TTC549 (cell line): ENCODE results near the gene EYA4.

ENCODE experiments used
- FAIRE-seq: peaks from 2 replicates; lab custom pipeline; 2012; peaks lifted over from hg19 to GRCh38; lab: Jason Lieb, UNC

Gene EYA4, protein sequence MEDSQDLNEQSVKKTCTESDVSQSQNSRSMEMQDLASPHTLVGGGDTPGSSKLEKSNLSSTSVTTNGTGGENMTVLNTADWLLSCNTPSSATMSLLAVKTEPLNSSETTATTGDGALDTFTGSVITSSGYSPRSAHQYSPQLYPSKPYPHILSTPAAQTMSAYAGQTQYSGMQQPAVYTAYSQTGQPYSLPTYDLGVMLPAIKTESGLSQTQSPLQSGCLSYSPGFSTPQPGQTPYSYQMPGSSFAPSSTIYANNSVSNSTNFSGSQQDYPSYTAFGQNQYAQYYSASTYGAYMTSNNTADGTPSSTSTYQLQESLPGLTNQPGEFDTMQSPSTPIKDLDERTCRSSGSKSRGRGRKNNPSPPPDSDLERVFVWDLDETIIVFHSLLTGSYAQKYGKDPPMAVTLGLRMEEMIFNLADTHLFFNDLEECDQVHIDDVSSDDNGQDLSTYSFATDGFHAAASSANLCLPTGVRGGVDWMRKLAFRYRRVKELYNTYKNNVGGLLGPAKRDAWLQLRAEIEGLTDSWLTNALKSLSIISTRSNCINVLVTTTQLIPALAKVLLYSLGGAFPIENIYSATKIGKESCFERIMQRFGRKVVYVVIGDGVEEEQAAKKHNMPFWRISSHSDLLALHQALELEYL

DNA sequence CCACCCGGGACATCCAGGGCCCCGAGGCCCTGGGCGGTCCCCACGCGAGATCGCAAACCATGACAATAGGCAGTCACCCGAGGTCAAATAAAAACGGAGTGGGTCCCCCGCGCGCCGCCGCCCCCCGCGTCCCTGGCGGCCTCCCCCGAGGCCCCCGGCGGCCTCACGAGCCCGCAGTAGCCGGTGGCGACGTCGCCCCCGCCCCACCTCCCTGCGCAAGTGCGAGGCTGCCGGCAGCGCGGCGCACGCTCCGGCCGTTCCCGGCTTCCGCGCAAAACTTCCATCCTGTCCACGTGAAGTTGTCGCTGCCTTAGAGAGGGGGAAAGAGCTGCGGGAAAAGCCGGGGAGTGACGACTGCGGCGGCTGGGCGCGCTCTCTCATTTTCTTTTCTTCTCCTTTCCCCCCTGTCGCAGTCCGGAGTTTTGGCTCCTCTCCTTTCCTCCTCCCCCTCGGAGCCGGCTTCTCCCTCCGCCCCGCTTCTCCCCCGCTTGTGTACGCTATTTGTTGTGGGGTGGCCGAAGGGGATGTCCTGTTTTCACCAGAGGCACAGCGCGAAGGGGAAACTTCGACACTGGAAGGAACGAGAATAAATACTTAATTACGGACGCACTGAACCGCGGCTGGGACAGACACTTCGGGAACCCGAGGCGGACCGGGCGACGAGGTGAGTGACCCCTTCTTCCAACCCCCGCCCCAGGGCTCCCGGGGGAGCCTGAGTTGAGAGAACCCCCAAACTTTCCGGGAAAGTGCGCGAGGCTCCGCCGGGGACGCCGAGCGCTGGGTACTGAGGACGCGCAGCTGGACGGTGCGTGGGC is at the start of gene EYA4:
Gene EYA4, plus strand, starts transcription at position 272 of the 815 bp plus-strand sequence. CDS start 33,424 bp downstream, outside the sequence.
- no peak for FAIRE-seq

GRCh38 chr6:133193396-133193795 is 47.8 kb upstream of the EYA4 start:
- no peak for FAIRE-seq

DNA sequence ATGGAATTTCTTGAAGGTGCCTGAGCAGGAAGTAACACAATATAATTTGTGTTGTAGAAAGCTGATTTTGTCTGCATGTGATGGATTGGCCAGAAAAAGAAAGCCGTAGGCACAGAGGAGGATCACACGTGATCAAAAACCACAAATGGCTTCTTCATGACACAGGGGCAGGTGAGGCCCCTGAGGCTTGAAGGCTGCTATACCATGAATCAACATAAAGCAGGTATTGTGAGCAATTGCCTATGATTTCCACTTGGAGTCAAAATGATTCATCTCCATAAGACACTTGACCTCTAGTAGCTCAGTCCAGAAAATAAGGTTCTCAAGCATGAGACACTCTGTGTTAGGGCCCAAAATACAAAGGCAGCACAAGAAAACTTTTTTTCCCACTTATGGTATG is 42.4 kb upstream of the EYA4 start:
- no peak for FAIRE-seq

DNA sequence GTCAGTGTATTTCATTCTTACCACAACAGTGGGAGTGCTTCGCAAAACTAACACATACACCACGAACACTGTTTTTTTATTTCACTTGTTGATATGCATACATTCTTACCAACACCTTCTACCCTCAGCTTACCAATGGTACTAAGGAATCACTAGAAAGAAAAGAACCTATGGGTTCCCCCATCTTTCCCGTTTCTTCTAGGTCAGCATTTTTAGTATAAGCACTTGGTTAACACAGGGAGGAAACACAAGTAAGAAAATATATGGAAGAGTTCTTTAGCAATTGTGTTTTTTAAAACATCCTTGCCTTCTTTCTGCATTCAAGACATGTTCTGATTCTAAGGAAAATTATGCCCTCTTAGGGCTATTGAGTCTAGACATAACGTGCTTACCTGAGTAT is 39.9 kb upstream of the EYA4 start:
- no peak for FAIRE-seq

DNA sequence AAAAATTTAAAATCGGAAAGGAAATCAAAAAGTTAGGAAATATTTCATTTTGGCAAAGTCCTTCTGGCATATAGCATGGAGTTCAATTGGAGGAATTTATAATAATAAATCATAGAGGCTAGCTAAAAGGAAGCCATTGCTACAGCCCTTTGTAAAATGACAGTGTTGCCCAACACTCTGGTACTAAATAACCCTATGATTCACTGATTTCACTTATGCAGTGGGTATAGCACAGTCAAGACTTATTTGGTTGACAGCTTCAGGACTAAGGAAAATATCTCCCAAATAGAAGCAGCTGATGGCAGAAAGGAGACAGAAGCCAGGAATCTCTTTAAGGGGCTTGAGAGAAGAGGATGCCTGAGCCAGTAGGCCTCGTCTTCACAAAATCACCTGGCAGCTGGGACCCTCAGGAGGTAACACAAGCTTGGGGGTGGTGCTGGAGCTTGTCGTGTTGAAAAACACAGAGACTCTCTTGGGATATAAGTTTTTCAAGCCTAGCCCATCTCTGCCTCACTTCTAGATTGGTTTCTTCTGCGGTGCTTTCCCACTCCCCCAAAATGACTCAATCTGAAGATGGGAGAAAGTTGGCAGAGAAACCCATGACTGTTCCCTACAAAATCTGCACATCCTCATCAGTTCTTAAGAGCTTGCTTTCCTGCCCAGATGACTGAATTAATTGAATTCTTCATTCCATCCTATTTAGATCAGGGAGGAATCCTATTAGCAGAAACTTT is 38.4 kb upstream of the EYA4 start:
- FAIRE-seq = no peak

DNA sequence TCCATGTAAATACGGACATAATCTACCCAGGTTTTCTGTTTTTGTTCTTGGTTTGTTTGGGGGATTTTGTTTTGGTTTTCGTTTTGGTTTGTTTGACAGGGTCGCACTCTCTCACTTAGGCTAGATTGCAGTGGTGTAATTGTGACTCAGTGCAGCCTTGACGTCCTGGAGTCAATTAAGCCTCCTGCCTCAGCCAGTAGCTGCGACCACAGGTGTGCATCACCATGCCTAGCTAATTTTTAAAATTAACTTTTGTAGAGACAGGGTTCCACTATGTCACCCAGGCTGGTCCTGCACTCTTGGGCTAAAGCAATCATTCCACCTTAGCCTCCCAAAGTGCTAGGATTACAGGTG is 37.8 kb upstream of the EYA4 start:
- no peak for FAIRE-seq

GRCh38 chr6:133205304-133205703 is 35.9 kb upstream of the EYA4 start:
- FAIRE-seq = no peak

DNA sequence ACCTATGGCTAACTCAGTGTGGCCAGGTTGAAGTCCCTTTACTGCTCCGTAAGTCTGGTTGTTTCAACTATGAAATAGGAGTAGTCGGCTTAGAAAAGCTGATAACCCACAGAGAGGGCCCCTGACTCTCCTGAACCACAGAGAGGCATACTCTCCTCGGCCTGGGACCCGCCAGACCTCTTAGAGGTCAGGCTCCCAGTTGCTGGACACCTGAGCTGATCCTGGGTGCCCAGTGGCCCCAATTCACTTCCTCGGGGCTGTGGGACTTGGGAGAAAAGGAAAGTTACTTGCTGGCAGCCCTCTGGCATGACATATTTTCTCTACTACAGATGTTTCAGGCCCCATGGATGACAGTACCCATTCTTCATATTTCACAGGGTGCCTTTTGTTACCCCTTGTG is 34.2 kb upstream of the EYA4 start:
- FAIRE-seq = no peak

DNA sequence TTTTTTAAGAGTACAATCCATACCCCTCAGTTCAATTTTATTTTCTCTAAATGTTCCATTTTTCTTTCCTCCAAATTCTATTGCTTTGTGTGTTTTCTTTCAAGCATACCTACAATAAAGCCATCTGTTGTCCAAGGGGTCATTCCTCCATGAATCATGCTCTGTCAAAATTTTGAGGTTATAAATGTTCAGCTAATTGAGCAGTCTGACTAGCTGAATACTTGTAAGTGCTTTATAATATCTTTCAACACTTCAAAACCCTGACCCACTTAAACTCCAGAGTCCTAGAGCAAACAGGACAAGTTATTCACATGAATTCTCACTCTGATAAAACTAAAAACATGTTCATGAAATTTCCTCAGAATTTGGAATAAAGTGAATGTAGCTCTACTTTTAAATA is 33.4 kb upstream of the EYA4 start:
- FAIRE-seq = no peak

DNA sequence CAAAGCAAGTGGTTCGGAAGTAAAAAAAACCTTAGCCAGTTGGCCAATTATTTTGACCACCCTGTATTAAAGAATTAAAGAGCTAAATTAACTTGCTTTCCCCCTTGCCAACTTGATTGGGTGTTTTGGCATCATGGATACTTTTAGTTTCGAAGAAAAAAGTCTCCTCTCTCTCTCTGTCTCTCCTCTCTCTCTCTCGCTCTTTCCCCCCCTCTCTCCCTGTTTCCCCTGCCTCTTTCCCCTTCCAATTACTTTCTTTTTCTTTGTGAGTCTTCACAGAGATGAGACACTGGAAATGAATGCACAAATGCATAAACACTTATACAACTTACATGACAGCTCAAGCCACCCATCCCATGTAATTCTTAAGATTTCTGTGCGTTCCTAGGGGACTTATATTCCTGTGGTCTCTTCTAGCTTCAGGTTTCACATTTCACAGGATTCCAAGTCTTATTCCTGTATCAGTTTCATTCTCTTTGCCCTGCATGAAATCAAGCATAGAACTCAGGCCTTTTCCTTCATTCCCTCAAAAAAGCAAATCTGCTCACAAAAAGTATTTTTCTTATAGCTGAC is 32.9 kb upstream of the EYA4 start:
- FAIRE-seq = no peak

GRCh38 chr6:133214267-133214666 is 26.9 kb upstream of the EYA4 start:
- no peak for FAIRE-seq

DNA sequence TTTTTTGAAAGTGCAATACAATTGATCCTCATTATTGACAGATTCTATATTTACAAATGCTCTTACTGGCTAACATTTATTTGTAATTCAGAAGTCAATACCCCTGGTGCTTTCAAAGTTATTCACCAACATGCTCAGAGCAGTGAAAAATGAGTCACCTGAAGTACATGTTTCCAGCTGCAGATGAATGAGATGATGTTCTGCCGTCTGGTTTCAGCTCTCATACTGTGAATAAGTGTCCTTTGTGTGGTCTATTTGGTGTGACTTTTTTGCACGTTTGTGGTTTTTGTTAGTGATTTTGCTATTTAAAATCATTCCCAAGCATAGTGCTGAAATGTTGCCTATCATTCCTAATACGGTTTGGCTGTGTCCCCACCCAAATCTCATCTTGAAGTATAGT is 22.3 kb upstream of the EYA4 start:
- no peak for FAIRE-seq

DNA sequence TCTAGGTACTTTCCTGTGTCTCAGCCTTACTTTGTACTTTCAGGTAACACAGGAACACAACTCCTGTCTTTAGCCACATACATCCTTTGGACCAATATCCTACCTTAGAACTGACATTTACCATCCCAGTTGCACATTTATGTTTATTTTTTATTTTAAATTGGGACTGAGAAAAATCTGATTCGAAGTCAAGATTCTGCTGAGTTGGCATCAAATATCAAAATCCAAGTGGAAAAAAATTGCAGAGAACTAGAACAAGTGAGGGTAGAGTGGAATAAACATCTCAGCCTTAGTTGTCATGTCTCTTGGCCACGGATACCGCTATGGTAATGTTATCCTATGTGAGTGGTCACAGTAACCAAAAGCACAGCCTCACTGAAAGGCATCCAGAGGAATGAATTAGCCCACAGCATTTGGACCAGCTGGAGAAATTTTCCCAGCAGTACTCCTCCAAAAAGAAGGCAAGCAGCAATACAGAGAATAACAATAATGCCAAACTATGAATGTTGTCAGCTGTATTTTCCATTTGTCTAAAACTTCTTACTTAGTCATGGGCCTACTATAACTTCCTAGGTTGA is 17.6 kb upstream of the EYA4 start:
- FAIRE-seq = no peak

DNA sequence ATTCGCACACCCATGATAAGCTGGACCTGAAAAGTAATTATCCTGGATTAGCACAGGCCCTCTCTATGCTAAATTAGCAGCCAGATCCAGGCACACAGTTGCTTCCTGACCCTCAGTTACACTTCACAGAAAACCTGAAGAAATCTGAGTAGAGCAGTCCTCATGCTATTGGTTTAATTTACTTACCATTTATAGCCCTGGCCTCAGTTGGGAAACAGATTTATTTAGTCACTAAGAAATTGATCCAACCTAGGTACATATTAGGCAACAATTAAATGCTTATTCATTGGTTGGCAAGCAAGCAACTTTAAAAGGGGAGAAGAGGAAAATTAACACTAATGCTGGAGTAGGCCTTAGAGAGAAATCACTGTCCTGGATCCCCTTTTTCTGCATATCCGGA is 15.6 kb upstream of the EYA4 start:
- FAIRE-seq = no peak

DNA sequence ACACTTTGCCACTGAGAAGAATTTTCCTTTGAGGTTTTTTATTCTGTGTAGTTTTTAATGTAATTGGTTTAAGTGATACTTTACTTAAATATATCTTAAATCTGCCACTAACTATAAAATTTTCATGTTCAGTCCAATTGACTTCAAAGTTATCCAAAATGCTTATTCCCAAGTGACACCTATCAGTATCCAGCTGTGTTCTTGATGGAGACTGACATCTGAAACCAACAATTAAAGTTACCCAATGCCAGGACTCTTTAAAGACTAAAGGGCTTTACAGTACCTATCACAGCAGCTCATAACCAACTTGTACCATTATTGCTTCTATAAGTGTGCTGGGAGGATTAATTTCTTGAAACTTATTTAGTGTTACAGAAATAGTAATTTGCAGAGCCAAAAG is 13.8 kb upstream of the EYA4 start:
- no peak for FAIRE-seq

DNA sequence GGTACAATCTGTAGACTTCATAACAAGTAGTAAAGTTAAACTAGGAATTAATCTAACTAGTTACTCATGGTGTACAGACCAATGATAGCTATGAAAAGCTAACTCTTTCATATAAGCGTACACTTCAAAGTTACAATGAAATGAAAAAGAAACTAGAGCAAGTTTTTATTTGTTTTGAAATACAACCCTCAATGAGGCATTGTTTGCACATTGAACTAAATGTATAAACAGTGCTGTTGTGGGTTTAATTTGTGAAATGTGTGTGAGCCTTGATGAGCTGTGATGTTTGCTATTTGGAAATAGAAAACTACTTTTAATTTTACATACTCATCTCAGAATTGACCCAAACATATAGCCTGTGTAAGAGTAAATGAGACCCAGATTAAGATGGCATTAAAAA is 11.1 kb upstream of the EYA4 start:
- no peak for FAIRE-seq

DNA sequence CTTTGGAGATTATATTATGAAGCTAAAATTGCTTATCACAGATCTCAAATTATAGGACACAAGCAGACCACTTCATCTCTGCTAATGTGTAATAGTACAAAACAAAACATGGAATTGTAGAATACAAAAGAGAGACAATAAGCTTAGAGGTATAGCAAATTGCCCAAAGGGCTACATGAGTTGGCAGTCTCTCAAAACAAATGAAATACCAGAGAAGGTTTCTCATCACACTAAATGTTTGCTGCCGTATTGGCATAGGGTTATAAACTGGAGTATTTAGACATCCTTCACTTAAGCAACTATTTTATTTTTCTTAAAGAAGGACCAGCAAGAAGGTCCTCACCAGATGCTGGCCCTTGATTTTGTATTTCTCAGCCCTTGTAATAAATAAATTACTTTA is 5.9 kb upstream of the EYA4 start:
- FAIRE-seq = no peak

DNA sequence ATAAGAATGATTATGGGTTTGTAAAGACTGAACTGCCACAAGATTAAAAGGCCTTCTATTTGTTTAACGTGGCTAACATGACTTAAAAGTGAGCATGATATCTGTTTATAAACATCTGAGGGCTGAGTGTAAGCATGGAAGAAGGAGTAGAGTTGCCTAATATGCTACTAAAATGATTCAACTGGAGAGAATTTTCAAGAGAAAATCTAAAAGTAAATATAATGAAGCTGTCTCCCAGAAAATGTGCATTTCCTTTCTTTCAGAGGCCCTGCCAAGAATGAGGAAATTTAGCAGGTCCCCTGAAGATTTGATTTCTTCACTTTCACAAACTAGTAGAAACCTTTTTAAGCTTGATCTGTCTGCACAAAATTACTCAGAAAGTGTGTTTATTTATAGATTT is 4.2 kb upstream of the EYA4 start:
- no peak for FAIRE-seq

- FAIRE-seq = no peak
Observed at GRCh38 chr6:133240511-133241085, 559 bp upstream of the EYA4 start.

- FAIRE-seq = no peak
Observed at GRCh38 chr6:133241901-133242636, 912 bp downstream of the EYA4 start.
